Astrocyte (in vitro differentiated cells and primary cell): ENCODE measurements around the gene CHMP4B. TPM values are rescaled to one million over a fixed set of nuclear protein-coding genes. Genes with fewer than 3 reads are reported as not detected.

Experiments used
- DNase-seq: peaks from one replicate; pipeline ENCODE4 v3.0.0-alpha.2; 2010; ENCODE audit warnings: low read depth
- FAIRE-seq: peaks from 2 replicates; lab custom pipeline; 2011; peaks lifted over from hg19 to GRCh38; lab: Jason Lieb, UNC
- H2AFZ ChIP-seq: 2 replicates; pipeline ENCODE4 v1.6.0; 2012; ENCODE audit warnings: low read depth, low read length, inconsistent platforms
- H3K27ac ChIP-seq: 2 replicates; pipeline ENCODE4 v1.5.1; 2011; ENCODE audit warnings: low read depth, low read length, inconsistent platforms
- H3K27me3 ChIP-seq: 2 replicates; pipeline ENCODE4 v1.6.0; 2011; ENCODE audit warnings: low read length, inconsistent platforms; ENCODE audit not compliant: insufficient read depth
- H3K36me3 ChIP-seq: 2 replicates; pipeline ENCODE4 v1.5.1; 2011; ENCODE audit warnings: low read length, inconsistent platforms; ENCODE audit not compliant: insufficient read depth
- H3K4me1 ChIP-seq: 2 replicates; pipeline ENCODE4 v1.5.1; 2011; ENCODE audit warnings: low read length, inconsistent platforms; ENCODE audit not compliant: insufficient read depth
- H3K4me2 ChIP-seq: 2 replicates; pipeline ENCODE4 v1.6.0; 2012; ENCODE audit warnings: low read length, inconsistent platforms
- H3K4me3 ChIP-seq: 2 replicates; pipeline ENCODE4 v1.5.1; 2011; ENCODE audit warnings: low read depth, mild to moderate bottlenecking, low read length, inconsistent platforms; ENCODE audit not compliant: insufficient read depth
- H3K79me2 ChIP-seq: 2 replicates; pipeline ENCODE4 v1.6.0; 2012; ENCODE audit warnings: mild to moderate bottlenecking, low read length, inconsistent platforms; ENCODE audit not compliant: insufficient read depth
- H3K9ac ChIP-seq: 2 replicates; pipeline ENCODE4 v1.6.0; 2012; ENCODE audit warnings: mild to moderate bottlenecking, low read length, inconsistent platforms
- H3K9me3 ChIP-seq: 2 replicates; pipeline ENCODE4 v1.5.1; 2012; ENCODE audit warnings: low read depth, mild to moderate bottlenecking, low read length, inconsistent platforms; ENCODE audit not compliant: insufficient read depth
- H4K20me1 ChIP-seq: 2 replicates; pipeline ENCODE4 v1.6.0; 2012; ENCODE audit warnings: low read length, inconsistent platforms; ENCODE audit not compliant: insufficient read depth
- H3K27ac Mint-ChIP-seq: one replicate; pipeline ENCODE4 v1.8.0; 2021; ENCODE audit warnings: mild to moderate bottlenecking, mixed read lengths; ENCODE audit not compliant: unreplicated experiment
- H3K27me3 Mint-ChIP-seq: one replicate; pipeline ENCODE4 v1.8.0; 2021; ENCODE audit warnings: low read depth, mixed read lengths; ENCODE audit not compliant: unreplicated experiment
- H3K36me3 Mint-ChIP-seq: one replicate; pipeline ENCODE4 v1.8.0; 2021; ENCODE audit warnings: low read depth, mixed read lengths; ENCODE audit not compliant: unreplicated experiment
- H3K4me1 Mint-ChIP-seq: one replicate; pipeline ENCODE4 v1.8.0; 2021; ENCODE audit warnings: low read depth, mixed read lengths; ENCODE audit not compliant: unreplicated experiment
- H3K4me3 Mint-ChIP-seq: one replicate; pipeline ENCODE4 v1.8.0; 2021; ENCODE audit warnings: mild to moderate bottlenecking, moderate library complexity, mixed read lengths; ENCODE audit not compliant: unreplicated experiment
- H3K9me3 Mint-ChIP-seq: one replicate; pipeline ENCODE4 v1.8.0; 2021; ENCODE audit warnings: mild to moderate bottlenecking, mixed read lengths; ENCODE audit not compliant: unreplicated experiment
- EZH2 ChIP-seq: IDR thresholded peaks from 2 replicates; pipeline ENCODE4 v1.6.1; 2012; ENCODE audit warnings: mild to moderate bottlenecking, low read length, inconsistent platforms; ENCODE audit not compliant: insufficient read depth
- total RNA-seq: library from RNA; stranded (reverse); gene quantifications from 2 replicates; pipeline ENCODE4 v1.2.1, GENCODE V29; 2021
- TF ChIP-seq, protein P1 (sequence below): IDR thresholded peaks from 2 replicates; pipeline ENCODE4 v1.5.1; 2011; ENCODE audit warnings: low read depth, mild to moderate bottlenecking, inconsistent platforms, low read length, moderate library complexity; ENCODE audit not compliant: insufficient read depth

CHMP4B gene
- total RNA-seq, 1 donor from 2014 or later, result 90.6 TPM

DNA sequence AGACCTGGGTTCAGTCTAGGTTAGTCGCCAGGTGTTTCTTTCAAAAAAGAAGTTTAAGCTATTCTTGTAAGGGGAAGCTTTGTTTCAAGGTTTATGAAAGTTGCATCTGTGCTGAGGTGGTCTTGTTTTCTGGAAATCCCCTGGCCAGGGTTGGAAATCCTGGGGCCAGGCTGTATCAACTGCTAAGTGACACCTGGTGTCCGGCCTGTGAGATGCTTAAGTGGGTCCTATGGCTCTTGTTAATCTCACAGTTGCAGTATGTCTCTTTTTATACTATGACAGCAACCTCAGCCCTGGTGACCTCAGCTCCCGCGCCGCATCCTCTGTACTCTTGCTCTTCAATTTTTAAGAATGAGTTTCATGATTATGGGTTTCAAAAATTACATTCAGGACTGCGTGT is 72.0 kb downstream of the CHMP4B start:
- H3K4me3 Mint-ChIP-seq, result no peak overlapping the region
- H3K4me1 Mint-ChIP-seq, result no peaks in the 10 kb centered on the region

DNA sequence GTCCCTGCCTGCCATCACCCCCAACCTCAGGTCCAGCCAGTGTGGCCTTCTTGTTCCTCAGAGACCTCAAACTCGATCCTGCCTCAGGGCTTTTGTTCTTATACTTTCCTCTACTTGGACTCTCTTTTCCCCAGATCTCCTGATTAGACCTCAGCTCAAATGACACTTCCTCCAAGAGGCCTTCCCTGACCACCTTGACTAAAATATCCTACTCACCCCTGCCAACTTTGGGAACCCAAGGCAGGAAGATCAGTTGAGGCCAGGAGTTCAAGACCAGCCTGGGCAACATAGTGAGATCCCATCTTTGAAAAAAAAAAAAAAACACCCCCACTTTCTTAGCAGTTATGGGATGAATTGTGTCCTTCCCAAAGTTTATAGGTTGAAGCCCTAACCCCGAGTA is 73.5 kb downstream of the CHMP4B start:
- no peak for TF ChIP-seq EZH2
- TF ChIP-seq, protein P1, sequence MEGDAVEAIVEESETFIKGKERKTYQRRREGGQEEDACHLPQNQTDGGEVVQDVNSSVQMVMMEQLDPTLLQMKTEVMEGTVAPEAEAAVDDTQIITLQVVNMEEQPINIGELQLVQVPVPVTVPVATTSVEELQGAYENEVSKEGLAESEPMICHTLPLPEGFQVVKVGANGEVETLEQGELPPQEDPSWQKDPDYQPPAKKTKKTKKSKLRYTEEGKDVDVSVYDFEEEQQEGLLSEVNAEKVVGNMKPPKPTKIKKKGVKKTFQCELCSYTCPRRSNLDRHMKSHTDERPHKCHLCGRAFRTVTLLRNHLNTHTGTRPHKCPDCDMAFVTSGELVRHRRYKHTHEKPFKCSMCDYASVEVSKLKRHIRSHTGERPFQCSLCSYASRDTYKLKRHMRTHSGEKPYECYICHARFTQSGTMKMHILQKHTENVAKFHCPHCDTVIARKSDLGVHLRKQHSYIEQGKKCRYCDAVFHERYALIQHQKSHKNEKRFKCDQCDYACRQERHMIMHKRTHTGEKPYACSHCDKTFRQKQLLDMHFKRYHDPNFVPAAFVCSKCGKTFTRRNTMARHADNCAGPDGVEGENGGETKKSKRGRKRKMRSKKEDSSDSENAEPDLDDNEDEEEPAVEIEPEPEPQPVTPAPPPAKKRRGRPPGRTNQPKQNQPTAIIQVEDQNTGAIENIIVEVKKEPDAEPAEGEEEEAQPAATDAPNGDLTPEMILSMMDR, result no peak
- Mint-ChIP-seq H3K27me3 (peaks cover 28% of the 10 kb centered on the region), H3K4me1 (no peaks in the 10 kb centered on the region), H3K27ac (no peak overlapping the region), H3K9me3 (peaks cover 9% of the 10 kb centered on the region), H3K36me3 (no peaks in the 10 kb centered on the region), H3K4me3 (no peak overlapping the region)
- Histone ChIP-seq H2AFZ (no peak overlapping the region), H3K9me3 (no peaks in the 10 kb centered on the region), H3K79me2 (no peaks in the 10 kb centered on the region), H3K4me2 (no peak overlapping the region), H4K20me1 (no peaks in the 10 kb centered on the region), H3K4me1 (no peaks in the 10 kb centered on the region), H3K9ac (no peak overlapping the region), H3K36me3 (no peaks in the 10 kb centered on the region), H3K27ac (no peak overlapping the region), H3K27me3 (no peaks in the 10 kb centered on the region), H3K4me3 (no peak overlapping the region)
- no peak for FAIRE-seq
- no peak for DNase-seq

More for the DNA sequence above, 72.0 kb downstream of the CHMP4B start:
- Mint-ChIP-seq H3K36me3 (peaks cover 2% of the 10 kb centered on the region), H3K27me3 (peaks cover 21% of the 10 kb centered on the region), H3K9me3 (peaks cover 17% of the 10 kb centered on the region), H3K27ac (no peak overlapping the region)
- H3K4me2 ChIP-seq, result no peak overlapping the region
- H3K4me1 ChIP-seq, result no peaks in the 10 kb centered on the region
- no peak overlapping the region for H3K27ac ChIP-seq
- peaks cover 2% of the 10 kb centered on the region for H3K9me3 ChIP-seq
- H3K9ac ChIP-seq, result no peak overlapping the region
- no peaks in the 10 kb centered on the region for H3K36me3 ChIP-seq
- H3K79me2 ChIP-seq, result no peaks in the 10 kb centered on the region
- TF ChIP-seq, protein P1, result no peak
- no peak for TF ChIP-seq EZH2
- FAIRE-seq, result no peak
- DNase-seq, result no peak
- no peak overlapping the region for H3K4me3 ChIP-seq
- H4K20me1 ChIP-seq, result no peaks in the 10 kb centered on the region
- no peaks in the 10 kb centered on the region for H3K27me3 ChIP-seq
- H2AFZ ChIP-seq, result no peak overlapping the region

DNA sequence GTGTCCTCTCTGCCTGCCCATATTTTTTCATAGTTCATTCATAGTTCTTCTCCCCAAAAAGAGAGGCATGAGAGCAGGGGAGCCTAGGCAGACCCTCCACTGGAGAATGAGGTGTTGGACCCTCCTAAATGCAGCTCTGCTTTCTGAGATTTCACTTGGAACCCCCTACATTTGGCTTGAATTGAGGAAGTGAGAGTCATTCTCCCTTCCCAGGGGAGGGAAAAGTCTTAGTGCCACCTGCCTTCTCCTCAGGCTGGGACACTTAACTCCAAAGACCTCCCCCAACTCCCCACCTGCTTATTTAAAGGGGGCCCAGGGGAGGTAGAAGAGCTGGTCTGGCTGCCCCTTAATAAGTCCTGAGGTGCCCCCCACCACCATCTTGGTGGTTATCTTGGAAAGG is 78.2 kb downstream of the CHMP4B start:
- FAIRE-seq, result no peak
- H3K9ac ChIP-seq, result no peak overlapping the region
- no peak overlapping the region for H2AFZ ChIP-seq
- no peaks in the 10 kb centered on the region for H3K36me3 Mint-ChIP-seq
- peaks cover 10% of the 10 kb centered on the region for H3K4me1 Mint-ChIP-seq
- H3K27me3 Mint-ChIP-seq, result peaks cover 17% of the 10 kb centered on the region
- peaks cover 5% of the 10 kb centered on the region for H3K4me1 ChIP-seq
- DNase-seq, result no peak
- H3K4me3 Mint-ChIP-seq, result no peak overlapping the region
- TF ChIP-seq, protein P1, result no peak
- no peak for TF ChIP-seq EZH2
- no peaks in the 10 kb centered on the region for H3K27me3 ChIP-seq
- H3K9me3 Mint-ChIP-seq, result peaks cover 14% of the 10 kb centered on the region
- peaks cover 4% of the 10 kb centered on the region for H3K9me3 ChIP-seq
- H3K79me2 ChIP-seq, result no peaks in the 10 kb centered on the region
- H3K4me2 ChIP-seq, result no peak overlapping the region
- no peak overlapping the region for H3K27ac Mint-ChIP-seq
- H4K20me1 ChIP-seq, result no peaks in the 10 kb centered on the region
- H3K4me3 ChIP-seq, result no peak overlapping the region
- H3K36me3 ChIP-seq, result no peaks in the 10 kb centered on the region
- H3K27ac ChIP-seq, result no peak overlapping the region
